ENCODE data around the gene KIF2A.
A peak's percentile ranks its signal among the peaks of the same experiment; 100 is the strongest.

The KIF2A gene

DNA sequence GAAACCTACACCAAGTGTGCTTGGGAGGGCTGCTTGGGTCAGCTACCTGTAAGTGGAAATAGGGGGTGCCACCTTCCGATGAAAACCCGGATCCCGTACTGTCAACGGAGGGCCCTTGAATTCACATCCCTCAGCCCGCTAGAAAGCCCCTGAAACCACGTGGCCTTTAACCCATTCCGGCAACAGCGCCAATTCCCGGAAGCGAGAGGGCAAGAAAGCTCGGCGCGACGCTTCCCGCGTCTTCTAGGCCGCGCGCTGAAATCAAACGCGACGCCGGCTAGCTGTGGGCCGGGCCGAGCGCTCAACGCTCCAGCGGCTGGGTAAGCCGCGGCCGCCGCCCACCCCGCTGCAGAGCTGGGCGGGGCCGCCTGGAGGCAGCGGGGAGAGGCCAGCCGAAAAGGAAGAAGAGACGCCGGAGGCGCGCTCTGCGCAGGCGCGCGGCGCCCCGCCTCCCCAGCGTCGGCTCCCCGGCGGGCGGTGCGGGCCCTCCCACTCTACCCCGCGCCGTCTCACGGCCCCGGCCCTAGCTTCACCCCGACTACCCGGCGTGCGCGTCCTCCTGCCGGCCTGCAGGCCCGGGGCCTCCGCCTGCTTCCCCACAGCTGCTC is at the start of gene KIF2A (continued):
- TF ChIP-seq ZNF404 (tag by site-specific recombination; IDR thresholded peaks at IDR 0.05) (no peak), ZNF311 (tag by site-specific recombination; IDR thresholded peaks at IDR 0.05; ENCODE audit: borderline replicate concordance) (no peak), TRIM28 (IDR thresholded peaks at IDR 0.05; ENCODE audit: borderline replicate concordance, low read length) (no peak), ZNF16 (tag by site-specific recombination; IDR thresholded peaks at IDR 0.05; ENCODE audit: low read depth) (no peak), ZNF19 (tag by site-specific recombination; IDR thresholded peaks at IDR 0.05; ENCODE audit: low read depth) (no peak), ZNF133 (tag by site-specific recombination; IDR thresholded peaks at IDR 0.05) (no peak), ZNF701 (tag by site-specific recombination; IDR thresholded peaks at IDR 0.05) (no peak), ZNF350 (tag by site-specific recombination; IDR thresholded peaks at IDR 0.05) (no peak), SETDB1 (IDR thresholded peaks at IDR 0.05; ENCODE audit: insufficient read length, low read length) (no peak), KLF10 (tag by site-specific recombination; IDR thresholded peaks at IDR 0.05) (peak; percentile 97), ZNF624 (tag by site-specific recombination; IDR thresholded peaks at IDR 0.05) (no peak), ZBTB20 (tag by site-specific recombination; IDR thresholded peaks at IDR 0.05) (peak; percentile 95), ZNF302 (tag by site-specific recombination; IDR thresholded peaks at IDR 0.05; ENCODE audit: low read depth) (no peak), BCL11B (tag by site-specific recombination; IDR thresholded peaks at IDR 0.05; ENCODE audit: low read depth) (no peak), MYNN (tag by site-specific recombination; IDR thresholded peaks at IDR 0.05; ENCODE audit: borderline replicate concordance) (no peak), KLF1 (tag by site-specific recombination; IDR thresholded peaks at IDR 0.05) (peak; percentile 38; the same call in 1 of the 2 replicates), ZNF670 (tag by site-specific recombination; IDR thresholded peaks at IDR 0.05; ENCODE audit: low read depth) (no peak), OVOL3 (tag by site-specific recombination; IDR thresholded peaks at IDR 0.05) (no peak), ZNF416 (tag by site-specific recombination; IDR thresholded peaks at IDR 0.05) (no peak), ZNF677 (tag by site-specific recombination; IDR thresholded peaks at IDR 0.05) (no peak), FEZF1 (tag by site-specific recombination; IDR thresholded peaks at IDR 0.05) (no peak), SCRT1 (tag by site-specific recombination; IDR thresholded peaks at IDR 0.05; ENCODE audit: borderline replicate concordance) (no peak), ZNF132 (tag by site-specific recombination; IDR thresholded peaks at IDR 0.05; ENCODE audit: borderline replicate concordance) (no peak), ZNF529 (tag by site-specific recombination; IDR thresholded peaks at IDR 0.05; ENCODE audit: insufficient replicate concordance) (no peak), BCL11A (tag by site-specific recombination; IDR thresholded peaks at IDR 0.05; ENCODE audit: low read depth) (no peak), ZNF621 (tag by site-specific recombination; IDR thresholded peaks at IDR 0.05) (no peak), GLI2 (tag by site-specific recombination; IDR thresholded peaks at IDR 0.05; ENCODE audit: borderline replicate concordance, low read depth) (no peak), ZNF544 (tag by site-specific recombination; IDR thresholded peaks at IDR 0.05) (no peak)
- TF ChIP-seq, protein P1, sequence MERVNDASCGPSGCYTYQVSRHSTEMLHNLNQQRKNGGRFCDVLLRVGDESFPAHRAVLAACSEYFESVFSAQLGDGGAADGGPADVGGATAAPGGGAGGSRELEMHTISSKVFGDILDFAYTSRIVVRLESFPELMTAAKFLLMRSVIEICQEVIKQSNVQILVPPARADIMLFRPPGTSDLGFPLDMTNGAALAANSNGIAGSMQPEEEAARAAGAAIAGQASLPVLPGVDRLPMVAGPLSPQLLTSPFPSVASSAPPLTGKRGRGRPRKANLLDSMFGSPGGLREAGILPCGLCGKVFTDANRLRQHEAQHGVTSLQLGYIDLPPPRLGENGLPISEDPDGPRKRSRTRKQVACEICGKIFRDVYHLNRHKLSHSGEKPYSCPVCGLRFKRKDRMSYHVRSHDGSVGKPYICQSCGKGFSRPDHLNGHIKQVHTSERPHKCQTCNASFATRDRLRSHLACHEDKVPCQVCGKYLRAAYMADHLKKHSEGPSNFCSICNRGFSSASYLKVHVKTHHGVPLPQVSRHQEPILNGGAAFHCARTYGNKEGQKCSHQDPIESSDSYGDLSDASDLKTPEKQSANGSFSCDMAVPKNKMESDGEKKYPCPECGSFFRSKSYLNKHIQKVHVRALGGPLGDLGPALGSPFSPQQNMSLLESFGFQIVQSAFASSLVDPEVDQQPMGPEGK (tag by site-specific recombination; IDR thresholded peaks at IDR 0.05), result peak; percentile 21; the same call in 1 of the 2 replicates
- TF ChIP-seq, protein P2, sequence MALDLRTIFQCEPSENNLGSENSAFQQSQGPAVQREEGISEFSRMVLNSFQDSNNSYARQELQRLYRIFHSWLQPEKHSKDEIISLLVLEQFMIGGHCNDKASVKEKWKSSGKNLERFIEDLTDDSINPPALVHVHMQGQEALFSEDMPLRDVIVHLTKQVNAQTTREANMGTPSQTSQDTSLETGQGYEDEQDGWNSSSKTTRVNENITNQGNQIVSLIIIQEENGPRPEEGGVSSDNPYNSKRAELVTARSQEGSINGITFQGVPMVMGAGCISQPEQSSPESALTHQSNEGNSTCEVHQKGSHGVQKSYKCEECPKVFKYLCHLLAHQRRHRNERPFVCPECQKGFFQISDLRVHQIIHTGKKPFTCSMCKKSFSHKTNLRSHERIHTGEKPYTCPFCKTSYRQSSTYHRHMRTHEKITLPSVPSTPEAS (tag by site-specific recombination; IDR thresholded peaks at IDR 0.05), result no peak
- TF ChIP-seq, protein P3, sequence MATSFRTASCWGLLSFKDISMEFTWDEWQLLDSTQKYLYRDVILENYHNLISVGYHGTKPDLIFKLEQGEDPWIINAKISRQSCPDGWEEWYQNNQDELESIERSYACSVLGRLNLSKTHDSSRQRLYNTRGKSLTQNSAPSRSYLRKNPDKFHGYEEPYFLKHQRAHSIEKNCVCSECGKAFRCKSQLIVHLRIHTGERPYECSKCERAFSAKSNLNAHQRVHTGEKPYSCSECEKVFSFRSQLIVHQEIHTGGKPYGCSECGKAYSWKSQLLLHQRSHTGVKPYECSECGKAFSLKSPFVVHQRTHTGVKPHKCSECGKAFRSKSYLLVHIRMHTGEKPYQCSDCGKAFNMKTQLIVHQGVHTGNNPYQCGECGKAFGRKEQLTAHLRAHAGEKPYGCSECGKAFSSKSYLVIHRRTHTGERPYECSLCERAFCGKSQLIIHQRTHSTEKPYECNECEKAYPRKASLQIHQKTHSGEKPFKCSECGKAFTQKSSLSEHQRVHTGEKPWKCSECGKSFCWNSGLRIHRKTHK (tag by site-specific recombination; IDR thresholded peaks at IDR 0.05), result no peak
- TF ChIP-seq, protein P4, sequence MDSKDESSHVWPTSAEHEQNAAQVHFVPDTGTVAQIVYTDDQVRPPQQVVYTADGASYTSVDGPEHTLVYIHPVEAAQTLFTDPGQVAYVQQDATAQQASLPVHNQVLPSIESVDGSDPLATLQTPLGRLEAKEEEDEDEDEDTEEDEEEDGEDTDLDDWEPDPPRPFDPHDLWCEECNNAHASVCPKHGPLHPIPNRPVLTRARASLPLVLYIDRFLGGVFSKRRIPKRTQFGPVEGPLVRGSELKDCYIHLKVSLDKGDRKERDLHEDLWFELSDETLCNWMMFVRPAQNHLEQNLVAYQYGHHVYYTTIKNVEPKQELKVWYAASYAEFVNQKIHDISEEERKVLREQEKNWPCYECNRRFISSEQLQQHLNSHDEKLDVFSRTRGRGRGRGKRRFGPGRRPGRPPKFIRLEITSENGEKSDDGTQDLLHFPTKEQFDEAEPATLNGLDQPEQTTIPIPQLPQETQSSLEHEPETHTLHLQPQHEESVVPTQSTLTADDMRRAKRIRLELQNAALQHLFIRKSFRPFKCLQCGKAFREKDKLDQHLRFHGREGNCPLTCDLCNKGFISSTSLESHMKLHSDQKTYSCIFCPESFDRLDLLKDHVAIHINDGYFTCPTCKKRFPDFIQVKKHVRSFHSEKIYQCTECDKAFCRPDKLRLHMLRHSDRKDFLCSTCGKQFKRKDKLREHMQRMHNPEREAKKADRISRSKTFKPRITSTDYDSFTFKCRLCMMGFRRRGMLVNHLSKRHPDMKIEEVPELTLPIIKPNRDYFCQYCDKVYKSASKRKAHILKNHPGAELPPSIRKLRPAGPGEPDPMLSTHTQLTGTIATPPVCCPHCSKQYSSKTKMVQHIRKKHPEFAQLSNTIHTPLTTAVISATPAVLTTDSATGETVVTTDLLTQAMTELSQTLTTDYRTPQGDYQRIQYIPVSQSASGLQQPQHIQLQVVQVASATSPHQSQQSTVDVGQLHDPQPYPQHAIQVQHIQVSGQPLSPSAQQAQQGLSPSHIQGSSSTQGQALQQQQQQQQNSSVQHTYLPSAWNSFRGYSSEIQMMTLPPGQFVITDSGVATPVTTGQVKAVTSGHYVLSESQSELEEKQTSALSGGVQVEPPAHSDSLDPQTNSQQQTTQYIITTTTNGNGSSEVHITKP (tag by site-specific recombination; IDR thresholded peaks at IDR 0.05), result peak; percentile 96
- TF ChIP-seq, protein P5, sequence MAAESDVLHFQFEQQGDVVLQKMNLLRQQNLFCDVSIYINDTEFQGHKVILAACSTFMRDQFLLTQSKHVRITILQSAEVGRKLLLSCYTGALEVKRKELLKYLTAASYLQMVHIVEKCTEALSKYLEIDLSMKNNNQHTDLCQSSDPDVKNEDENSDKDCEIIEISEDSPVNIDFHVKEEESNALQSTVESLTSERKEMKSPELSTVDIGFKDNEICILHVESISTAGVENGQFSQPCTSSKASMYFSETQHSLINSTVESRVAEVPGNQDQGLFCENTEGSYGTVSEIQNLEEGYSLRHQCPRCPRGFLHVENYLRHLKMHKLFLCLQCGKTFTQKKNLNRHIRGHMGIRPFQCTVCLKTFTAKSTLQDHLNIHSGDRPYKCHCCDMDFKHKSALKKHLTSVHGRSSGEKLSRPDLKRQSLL (tag by site-specific recombination; IDR thresholded peaks at IDR 0.05), result no peak
